ENCODE results near the gene THOC7.

The THOC7 gene

GRCh38 chr3:63851287-63851686 lies 12.3 kb downstream of the THOC7 start:
- Histone ChIP-seq H3K36me3 (ENCODE audit: insufficient read depth, low read length) (no peaks in the 10 kb centered on the region), H3K4me3 (ENCODE audit: low read length) (no peak overlapping the region), H3K27me3 (ENCODE audit: insufficient read depth, low read length) (no peaks in the 10 kb centered on the region), H3K9me3 (ENCODE audit: low read length) (no peaks in the 10 kb centered on the region), H2AFZ (ENCODE audit: low read depth, low read length) (no peak overlapping the region), H3K4me1 (ENCODE audit: insufficient read depth, low read length) (no peaks in the 10 kb centered on the region)

- no peaks in the 10 kb centered on the region for H3K36me3 ChIP-seq (ENCODE audit: insufficient read depth, low read length)
- H3K4me3 ChIP-seq (ENCODE audit: low read length), result no peak overlapping the region
- no peak overlapping the region for H2AFZ ChIP-seq (ENCODE audit: low read depth, low read length)
- H3K27me3 ChIP-seq (ENCODE audit: insufficient read depth, low read length), result no peaks in the 10 kb centered on the region
- H3K9me3 ChIP-seq (ENCODE audit: low read length), result no peaks in the 10 kb centered on the region
- H3K4me1 ChIP-seq (ENCODE audit: insufficient read depth, low read length), result no peaks in the 10 kb centered on the region
Measured at GRCh38 chr3:63849175-63849574, 14.4 kb downstream of the THOC7 start.

- H3K27me3 ChIP-seq (ENCODE audit: insufficient read depth, low read length), result no peaks in the 10 kb centered on the region
- H2AFZ ChIP-seq (ENCODE audit: low read depth, low read length), result no peak overlapping the region
- H3K9me3 ChIP-seq (ENCODE audit: low read length), result no peaks in the 10 kb centered on the region
- H3K36me3 ChIP-seq (ENCODE audit: insufficient read depth, low read length), result no peaks in the 10 kb centered on the region
- H3K4me1 ChIP-seq (ENCODE audit: insufficient read depth, low read length), result no peaks in the 10 kb centered on the region
- H3K4me3 ChIP-seq (ENCODE audit: low read length), result no peak overlapping the region
Measured at GRCh38 chr3:63847718-63848450, 15.7 kb downstream of the THOC7 start.

- no peak overlapping the region for H3K4me3 ChIP-seq (ENCODE audit: low read length)
- peaks cover 2% of the 10 kb centered on the region for H3K4me1 ChIP-seq (ENCODE audit: insufficient read depth, low read length)
- H3K9me3 ChIP-seq (ENCODE audit: low read length), result no peaks in the 10 kb centered on the region
- H3K27me3 ChIP-seq (ENCODE audit: insufficient read depth, low read length), result no peaks in the 10 kb centered on the region
- no peak overlapping the region for H2AFZ ChIP-seq (ENCODE audit: low read depth, low read length)
- no peaks in the 10 kb centered on the region for H3K36me3 ChIP-seq (ENCODE audit: insufficient read depth, low read length)
Measured at GRCh38 chr3:63845215-63845614, 18.4 kb downstream of the THOC7 start.

GRCh38 chr3:63842127-63842526 lies 21.5 kb downstream of the THOC7 start:
- no peak overlapping the region for H3K4me3 ChIP-seq (ENCODE audit: low read length)
- H2AFZ ChIP-seq (ENCODE audit: low read depth, low read length), result no peak overlapping the region
- H3K4me1 ChIP-seq (ENCODE audit: insufficient read depth, low read length), result peaks cover 2% of the 10 kb centered on the region
- no peaks in the 10 kb centered on the region for H3K27me3 ChIP-seq (ENCODE audit: insufficient read depth, low read length)
- H3K9me3 ChIP-seq (ENCODE audit: low read length), result no peaks in the 10 kb centered on the region
- H3K36me3 ChIP-seq (ENCODE audit: insufficient read depth, low read length), result no peaks in the 10 kb centered on the region

- no peak overlapping the region for H3K4me3 ChIP-seq (ENCODE audit: low read length)
- no peak overlapping the region for H2AFZ ChIP-seq (ENCODE audit: low read depth, low read length)
- H3K4me1 ChIP-seq (ENCODE audit: insufficient read depth, low read length), result peaks cover 2% of the 10 kb centered on the region
- no peaks in the 10 kb centered on the region for H3K27me3 ChIP-seq (ENCODE audit: insufficient read depth, low read length)
- peaks cover 1% of the 10 kb centered on the region for H3K36me3 ChIP-seq (ENCODE audit: insufficient read depth, low read length)
- no peaks in the 10 kb centered on the region for H3K9me3 ChIP-seq (ENCODE audit: low read length)
Measured at GRCh38 chr3:63841704-63842103, 21.9 kb downstream of the THOC7 start.

- Histone ChIP-seq H2AFZ (ENCODE audit: low read depth, low read length) (no peak overlapping the region), H3K9me3 (ENCODE audit: low read length) (no peaks in the 10 kb centered on the region), H3K4me3 (ENCODE audit: low read length) (no peak overlapping the region), H3K4me1 (ENCODE audit: insufficient read depth, low read length) (no peaks in the 10 kb centered on the region), H3K27me3 (ENCODE audit: insufficient read depth, low read length) (no peaks in the 10 kb centered on the region), H3K36me3 (ENCODE audit: insufficient read depth, low read length) (peaks cover 50% of the 10 kb centered on the region)
Measured at GRCh38 chr3:63832395-63832794, 31.2 kb downstream of the THOC7 start.

GRCh38 chr3:63830526-63830925 lies 33.1 kb downstream of the THOC7 start:
- H3K9me3 ChIP-seq (ENCODE audit: low read length), result no peaks in the 10 kb centered on the region
- no peak overlapping the region for H2AFZ ChIP-seq (ENCODE audit: low read depth, low read length)
- H3K27me3 ChIP-seq (ENCODE audit: insufficient read depth, low read length), result no peaks in the 10 kb centered on the region
- no peaks in the 10 kb centered on the region for H3K4me1 ChIP-seq (ENCODE audit: insufficient read depth, low read length)
- H3K36me3 ChIP-seq (ENCODE audit: insufficient read depth, low read length), result peaks cover 43% of the 10 kb centered on the region
- no peak overlapping the region for H3K4me3 ChIP-seq (ENCODE audit: low read length)

GRCh38 chr3:63824309-63824708 lies 39.3 kb downstream of the THOC7 start:
- no peak overlapping the region for H2AFZ ChIP-seq (ENCODE audit: low read depth, low read length)
- no peaks in the 10 kb centered on the region for H3K9me3 ChIP-seq (ENCODE audit: low read length)
- no peaks in the 10 kb centered on the region for H3K4me1 ChIP-seq (ENCODE audit: insufficient read depth, low read length)
- no peak overlapping the region for H3K4me3 ChIP-seq (ENCODE audit: low read length)
- peaks cover 3% of the 10 kb centered on the region for H3K36me3 ChIP-seq (ENCODE audit: insufficient read depth, low read length)
- no peaks in the 10 kb centered on the region for H3K27me3 ChIP-seq (ENCODE audit: insufficient read depth, low read length)

GRCh38 chr3:63819151-63819398 lies 44.5 kb downstream of the THOC7 start, which contains the start of gene C3orf49:
C3orf49 (plus strand) TSS chr3:63819299; CDS start chr3:63819472, 173 bp downstream.
- H3K27me3 ChIP-seq (ENCODE audit: insufficient read depth, low read length), result no peaks in the 10 kb centered on the region
- no peaks in the 10 kb centered on the region for H3K9me3 ChIP-seq (ENCODE audit: low read length)
- no peak within 1 kb of the TSS for H3K4me3 ChIP-seq (ENCODE audit: low read length)
- H3K36me3 ChIP-seq (ENCODE audit: insufficient read depth, low read length), result no peaks in the 10 kb centered on the region
- peaks cover 6% of the 10 kb centered on the region for H3K4me1 ChIP-seq (ENCODE audit: insufficient read depth, low read length)
- no peak within 1 kb of the TSS for H2AFZ ChIP-seq (ENCODE audit: low read depth, low read length)

GRCh38 chr3:63818282-63819150 lies 45.1 kb downstream of the THOC7 start:
- Histone ChIP-seq H3K36me3 (ENCODE audit: insufficient read depth, low read length) (no peaks in the 10 kb centered on the region), H3K9me3 (ENCODE audit: low read length) (no peaks in the 10 kb centered on the region), H3K4me1 (ENCODE audit: insufficient read depth, low read length) (peaks cover 6% of the 10 kb centered on the region), H3K4me3 (ENCODE audit: low read length) (no peak overlapping the region), H3K27me3 (ENCODE audit: insufficient read depth, low read length) (no peaks in the 10 kb centered on the region), H2AFZ (ENCODE audit: low read depth, low read length) (no peak overlapping the region)

- no peaks in the 10 kb centered on the region for H3K9me3 ChIP-seq (ENCODE audit: low read length)
- H2AFZ ChIP-seq (ENCODE audit: low read depth, low read length), result no peak overlapping the region
- no peak overlapping the region for H3K4me3 ChIP-seq (ENCODE audit: low read length)
- peaks cover 6% of the 10 kb centered on the region for H3K4me1 ChIP-seq (ENCODE audit: insufficient read depth, low read length)
- no peaks in the 10 kb centered on the region for H3K36me3 ChIP-seq (ENCODE audit: insufficient read depth, low read length)
- H3K27me3 ChIP-seq (ENCODE audit: insufficient read depth, low read length), result no peaks in the 10 kb centered on the region
Measured at GRCh38 chr3:63817225-63817624, 46.4 kb downstream of the THOC7 start.

GRCh38 chr3:63814237-63814636 lies 49.4 kb downstream of the THOC7 start:
- no peak overlapping the region for H2AFZ ChIP-seq (ENCODE audit: low read depth, low read length)
- H3K4me3 ChIP-seq (ENCODE audit: low read length), result no peak overlapping the region
- no peaks in the 10 kb centered on the region for H3K9me3 ChIP-seq (ENCODE audit: low read length)
- H3K27me3 ChIP-seq (ENCODE audit: insufficient read depth, low read length), result no peaks in the 10 kb centered on the region
- H3K36me3 ChIP-seq (ENCODE audit: insufficient read depth, low read length), result no peaks in the 10 kb centered on the region
- peaks cover 6% of the 10 kb centered on the region for H3K4me1 ChIP-seq (ENCODE audit: insufficient read depth, low read length)

All from neuron (in vitro differentiated cells).